ENCODE data around the gene C5orf52.

- TF ChIP-seq CTCF (conservative IDR thresholded peaks at IDR 0.05 in 1 of 2, IDR thresholded peaks at IDR 0.05 in 1 of 2; ENCODE audit: extremely low read depth in 1 of 2, insufficient read depth in 1 of 2, low read depth in 1 of 2, low read length in 2 of 2) (no peak), EZH2 (IDR thresholded peaks at IDR 0.05; ENCODE audit: borderline replicate concordance, low read length) (no peak)
These were observed 32.4 kb downstream of the C5orf52 start for GRCh38 chr5:157703736-157704135.
